ENCODE results near the gene PPP1R2C.

PPP1R2C gene

GRCh38 chrX:42778096-42778495 lies at the start of gene PPP1R2C:
Gene PPP1R2C (minus strand): TSS chrX:42778163. CDS start chrX:42778079, 84 bp downstream.
- no peak for DNase-seq

GRCh38 chrX:42825201-42825600 lies 47.2 kb upstream of the PPP1R2C start:
- no peak for DNase-seq

- DNase-seq: no peak
These were observed 46.6 kb upstream of the PPP1R2C start for GRCh38 chrX:42824541-42824940.

GRCh38 chrX:42823443-42823842 lies 45.5 kb upstream of the PPP1R2C start:
- DNase-seq: no peak

- DNase-seq: no peak
These were observed 44.0 kb upstream of the PPP1R2C start for GRCh38 chrX:42821803-42822443.

GRCh38 chrX:42818151-42818921 lies 40.4 kb upstream of the PPP1R2C start:
- no peak for DNase-seq

GRCh38 chrX:42809569-42809968 lies 31.6 kb upstream of the PPP1R2C start:
- DNase-seq: no peak

GRCh38 chrX:42807393-42807792 lies 29.4 kb upstream of the PPP1R2C start:
- DNase-seq: no peak

GRCh38 chrX:42804524-42804923 lies 26.6 kb upstream of the PPP1R2C start:
- no peak for DNase-seq

GRCh38 chrX:42803320-42803719 lies 25.4 kb upstream of the PPP1R2C start:
- no peak for DNase-seq

GRCh38 chrX:42797651-42798269 lies 19.8 kb upstream of the PPP1R2C start:
- DNase-seq: no peak

- DNase-seq: no peak
These were observed 5.5 kb upstream of the PPP1R2C start for GRCh38 chrX:42783451-42783850.

- DNase-seq: no peak
These were observed 1.8 kb downstream of the PPP1R2C start for GRCh38 chrX:42776195-42776594.

GRCh38 chrX:42772874-42773273 lies 5.1 kb downstream of the PPP1R2C start:
- no peak for DNase-seq

- DNase-seq: no peak
These were observed 6.2 kb downstream of the PPP1R2C start for GRCh38 chrX:42771506-42772335.

GRCh38 chrX:42770566-42770965 lies 7.4 kb downstream of the PPP1R2C start:
- no peak for DNase-seq

- DNase-seq: no peak
These were observed 18.1 kb downstream of the PPP1R2C start for GRCh38 chrX:42759881-42760280.

GRCh38 chrX:42755815-42756214 lies 22.1 kb downstream of the PPP1R2C start:
- no peak for DNase-seq

GRCh38 chrX:42754603-42755002 lies 23.4 kb downstream of the PPP1R2C start:
- DNase-seq: no peak

GRCh38 chrX:42754115-42754514 lies 23.8 kb downstream of the PPP1R2C start:
- DNase-seq: no peak

- DNase-seq: no peak
These were observed 25.2 kb downstream of the PPP1R2C start for GRCh38 chrX:42752730-42753129.

- no peak for DNase-seq
These were observed 26.4 kb downstream of the PPP1R2C start for GRCh38 chrX:42751573-42751972.

Data from midbrain (tissue), 1 donor.